Hepatic stellate cell (primary cell): ENCODE results near the gene ADCK1.
"Not testable (repeated sequence)": the region's sequence is repeated elsewhere in the genome, so short reads cannot be mapped to it uniquely, and the experiment has no call there.

Source experiments
- DNase-seq: peaks from one replicate; pipeline ENCODE4 v3.0.0; 2011; ENCODE audit warnings: low spot score

Gene ADCK1

DNA sequence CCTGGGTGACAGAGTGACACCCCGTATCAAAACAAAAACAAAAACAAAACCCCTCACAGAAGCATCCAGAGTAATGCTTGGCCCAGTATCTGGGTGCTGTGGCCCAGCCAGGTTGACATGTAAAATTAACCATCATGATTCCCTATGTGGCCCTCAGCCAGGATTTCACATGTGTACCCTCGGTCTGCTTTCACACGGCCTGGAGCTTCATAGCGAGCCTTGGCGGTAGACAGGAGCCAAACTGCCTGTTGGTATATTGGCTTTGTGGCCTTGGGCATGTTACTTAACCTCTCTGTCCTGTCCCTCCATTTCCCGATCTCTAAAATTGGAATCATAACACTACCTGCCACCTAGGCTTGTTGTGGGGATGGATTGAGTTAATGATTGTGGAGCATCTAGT is 65.5 kb downstream of the ADCK1 start:
- no peak for DNase-seq

DNA sequence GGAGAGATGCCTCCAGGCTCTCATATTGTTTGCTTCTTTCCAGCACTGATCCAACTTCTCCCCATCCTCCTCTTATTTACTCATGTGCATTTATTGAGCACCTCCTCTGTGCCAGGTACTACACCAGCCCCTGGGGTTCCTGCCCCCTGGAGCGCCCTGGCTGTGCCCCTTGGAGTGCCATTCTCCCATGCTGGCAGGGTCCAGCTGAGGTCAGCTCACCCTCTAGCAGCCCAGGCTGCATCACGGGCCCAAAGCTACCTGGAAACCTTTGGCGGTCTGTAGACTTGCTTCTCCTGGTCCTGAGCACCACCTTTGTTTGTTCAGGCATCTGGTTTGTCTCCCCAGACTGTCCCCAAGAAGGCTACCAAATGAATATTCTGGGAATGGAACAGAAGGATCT is 67.0 kb downstream of the ADCK1 start:
- DNase-seq = no peak

DNA sequence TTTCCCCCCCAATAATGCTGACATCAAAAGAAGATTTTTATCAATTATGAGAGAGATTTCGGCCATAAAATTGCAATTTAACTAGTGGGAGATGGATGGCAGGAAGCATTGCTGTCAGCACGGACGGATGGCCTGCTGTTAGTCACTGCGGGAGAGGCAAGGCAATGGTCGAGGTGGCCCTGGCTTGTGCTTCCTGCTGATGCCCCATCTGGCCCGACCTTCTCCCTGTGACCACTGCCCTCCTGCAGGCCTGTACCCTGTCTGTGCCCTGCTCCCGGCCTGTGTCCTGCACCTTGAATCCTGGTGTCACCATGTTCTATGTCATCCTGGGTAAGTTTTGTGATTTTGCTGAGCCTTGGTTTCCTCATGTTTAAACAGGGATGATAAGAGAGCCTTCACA is 67.6 kb downstream of the ADCK1 start:
- no peak for DNase-seq

DNA sequence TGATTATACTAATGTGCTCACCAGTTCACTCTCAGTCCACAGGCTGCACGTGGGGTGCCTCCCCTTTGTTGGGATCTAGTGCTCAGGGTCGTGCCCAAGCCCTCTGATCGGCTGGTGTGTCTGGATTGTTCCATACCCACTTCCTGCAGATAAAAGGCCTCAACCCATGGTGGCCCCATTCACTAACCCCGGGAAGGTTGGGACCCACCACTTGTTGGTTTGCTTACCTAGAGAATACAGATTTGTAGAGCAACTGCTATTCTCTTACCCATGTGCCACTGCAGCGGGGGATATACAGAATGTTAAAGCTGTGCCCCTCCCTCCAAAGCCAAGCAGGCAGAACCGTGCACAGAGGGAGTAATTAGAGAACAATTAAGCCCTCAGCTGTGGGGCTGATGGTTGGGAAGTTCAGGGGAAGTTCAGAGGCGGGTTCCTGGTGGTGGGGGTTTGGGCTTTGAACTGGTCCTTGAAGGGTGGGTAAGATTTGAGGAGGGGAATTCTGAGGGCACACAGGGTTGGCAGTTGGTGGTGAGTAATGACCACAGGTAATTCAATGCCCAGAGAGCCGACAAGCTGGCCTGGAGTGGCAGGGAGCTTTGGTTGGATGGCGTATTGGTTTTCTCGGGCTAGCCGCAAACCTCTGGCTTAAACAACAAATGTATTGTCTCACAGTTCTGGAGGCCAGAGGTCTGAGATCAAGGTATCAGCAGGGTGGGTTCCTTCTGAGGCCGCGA is 68.8 kb downstream of the ADCK1 start:
- no peak for DNase-seq

DNA sequence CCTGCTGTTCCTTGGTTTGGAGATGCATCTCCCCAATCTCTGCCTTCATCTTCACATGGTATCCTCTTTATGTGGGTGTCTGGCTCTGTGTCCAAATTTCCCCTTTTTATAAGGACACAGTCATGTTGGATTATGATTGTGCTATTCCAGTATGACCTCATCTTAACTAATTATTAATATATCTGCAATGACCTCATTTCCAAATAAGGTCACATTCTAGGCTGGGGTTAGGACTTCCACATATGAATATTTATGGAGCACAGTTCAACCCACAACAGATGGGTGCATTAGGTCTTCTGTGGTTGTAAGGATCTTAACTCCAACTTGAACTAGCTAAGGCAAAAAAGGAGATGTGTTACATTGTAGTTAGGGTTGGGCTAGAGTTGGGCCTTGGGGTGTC is 69.4 kb downstream of the ADCK1 start:
- no peak for DNase-seq

DNA sequence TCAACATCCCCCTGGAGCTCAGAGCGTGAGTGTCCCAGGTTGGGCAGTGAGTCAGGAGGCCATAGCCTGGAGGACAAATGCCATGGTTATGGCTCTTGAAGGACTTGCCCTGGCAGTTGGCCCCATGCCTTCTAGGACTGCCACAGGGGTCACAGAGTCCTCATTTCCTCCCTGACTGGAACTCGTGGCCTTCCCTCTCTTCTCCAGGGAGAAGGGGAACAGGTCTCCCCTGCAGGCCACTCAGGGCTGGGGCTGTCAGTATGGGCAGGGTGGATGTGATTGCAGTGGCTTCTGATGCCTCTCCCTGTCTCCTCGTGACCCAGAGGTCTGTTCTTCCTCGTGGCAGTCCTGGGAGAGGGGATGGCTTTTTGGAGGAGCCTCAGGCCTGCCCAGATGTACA is 70.7 kb downstream of the ADCK1 start:
- no peak for DNase-seq

DNA sequence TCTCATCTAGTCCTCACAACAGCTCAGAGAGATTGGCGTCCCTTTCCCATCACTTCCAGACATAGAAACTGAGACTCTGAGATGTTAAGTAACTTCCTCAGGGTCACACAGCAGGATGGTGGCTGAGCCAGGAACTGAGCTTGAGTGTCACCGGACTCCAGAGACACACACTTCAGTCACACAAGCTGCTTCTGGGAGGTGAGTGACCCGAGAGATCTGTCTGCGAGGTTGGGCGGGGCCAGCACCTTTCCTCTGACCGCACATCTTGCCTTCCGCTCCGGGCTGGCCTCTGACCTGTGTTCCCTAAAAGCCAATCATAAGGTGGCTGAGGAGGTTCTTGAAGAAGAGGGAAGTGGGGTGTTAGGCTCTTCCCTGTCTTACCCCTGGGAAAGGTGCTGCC is 72.2 kb downstream of the ADCK1 start:
- DNase-seq = no peak

DNA sequence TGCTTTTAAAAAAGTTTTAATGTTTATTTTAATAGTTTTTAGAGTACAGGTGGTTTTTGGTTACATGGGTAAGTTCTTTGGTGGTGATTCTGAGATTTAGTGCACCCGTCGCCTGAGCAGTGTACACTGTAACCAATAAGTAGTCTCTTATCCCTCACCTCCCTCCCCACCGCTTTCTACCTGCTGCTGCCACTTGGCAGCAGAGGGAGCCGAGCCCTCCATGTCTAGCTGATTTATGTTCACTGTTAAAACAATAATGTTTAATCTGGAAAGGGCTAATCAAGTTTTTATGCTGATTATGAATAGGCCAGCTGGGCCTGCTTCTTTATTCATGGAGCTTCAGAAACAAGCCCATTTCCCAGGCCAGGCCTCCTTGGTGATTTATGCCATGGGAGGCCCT is 73.1 kb downstream of the ADCK1 start:
- no peak for DNase-seq

DNA sequence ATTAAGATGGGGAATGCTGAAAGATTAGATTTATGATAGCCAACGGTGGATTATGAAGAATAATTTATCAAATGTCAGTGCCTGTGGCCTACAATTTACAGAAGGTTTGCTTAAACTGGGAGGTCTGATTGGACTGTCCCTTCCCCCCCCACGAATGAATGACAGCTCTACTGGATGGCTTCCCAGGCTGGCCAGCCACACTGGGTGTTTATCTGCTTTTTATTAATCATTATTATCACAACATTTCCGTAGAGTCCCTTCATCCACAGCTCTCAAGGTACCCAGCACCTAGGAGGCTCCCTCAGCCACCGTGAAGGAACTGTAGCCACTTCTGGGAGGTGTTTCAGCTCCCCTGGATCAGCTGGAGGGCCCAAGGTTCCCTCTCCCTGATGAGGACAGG is 78.9 kb downstream of the ADCK1 start:
- no peak for DNase-seq

DNA sequence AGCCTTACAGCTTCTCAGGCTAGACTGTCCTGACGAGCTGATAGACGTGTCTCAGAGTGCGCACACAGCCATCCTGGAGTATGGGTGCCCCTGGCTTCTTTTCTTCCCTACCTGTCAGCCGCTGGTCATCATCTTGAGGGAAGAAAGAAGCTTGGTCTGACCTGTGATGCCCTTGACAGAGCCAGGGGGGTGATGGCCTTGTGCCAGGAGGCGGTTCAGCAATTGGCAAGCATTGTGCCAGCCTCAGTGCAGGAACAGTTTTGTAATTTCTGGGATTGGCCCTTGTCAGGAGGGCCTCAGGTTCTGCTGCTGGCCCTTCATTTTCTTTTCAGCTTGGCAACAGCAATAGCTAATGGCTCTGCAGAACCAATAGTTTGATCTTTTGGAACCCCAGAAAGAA is 80.1 kb downstream of the ADCK1 start:
- DNase-seq = no peak

DNA sequence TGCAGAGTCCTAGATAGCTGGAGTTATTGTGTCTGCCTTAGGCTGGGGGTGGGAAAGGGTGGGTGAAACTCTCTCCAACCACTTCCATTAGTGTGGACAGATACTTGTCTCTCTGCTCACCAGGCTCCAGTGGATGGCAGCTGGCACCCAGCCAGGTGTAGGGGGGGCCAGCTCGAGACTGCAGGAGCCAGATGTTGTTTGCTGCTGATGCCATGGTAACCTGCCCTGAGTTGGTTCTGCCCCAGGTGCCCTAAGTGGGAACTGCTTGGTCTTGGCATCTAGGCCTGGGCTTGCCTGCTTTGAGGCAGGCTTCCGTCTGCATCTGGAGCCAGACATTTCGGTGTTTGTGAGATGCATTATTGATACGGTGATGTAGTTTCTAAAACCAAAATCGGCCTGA is 82.2 kb downstream of the ADCK1 start:
- DNase-seq = no peak

DNA sequence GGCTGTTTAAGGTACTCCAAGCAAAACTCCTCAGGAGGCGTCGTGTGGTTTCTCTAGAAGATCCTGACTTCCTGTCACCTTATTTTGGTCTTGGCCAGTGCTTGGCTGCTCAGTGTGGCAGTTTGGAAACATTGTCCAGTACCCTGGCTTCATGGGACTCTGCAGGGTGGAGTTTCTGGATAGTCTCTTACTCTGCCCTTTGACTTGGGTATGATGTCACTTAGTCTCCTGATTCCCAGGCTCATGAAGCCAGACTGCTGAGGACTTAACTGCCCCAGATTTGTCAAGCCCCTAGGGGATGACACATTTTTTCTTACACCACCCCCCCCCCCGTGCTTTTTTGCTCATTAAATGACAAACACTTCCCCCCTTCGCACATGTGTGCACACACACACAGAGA is 82.7 kb downstream of the ADCK1 start:
- peak; percentile 71 for DNase-seq

DNA sequence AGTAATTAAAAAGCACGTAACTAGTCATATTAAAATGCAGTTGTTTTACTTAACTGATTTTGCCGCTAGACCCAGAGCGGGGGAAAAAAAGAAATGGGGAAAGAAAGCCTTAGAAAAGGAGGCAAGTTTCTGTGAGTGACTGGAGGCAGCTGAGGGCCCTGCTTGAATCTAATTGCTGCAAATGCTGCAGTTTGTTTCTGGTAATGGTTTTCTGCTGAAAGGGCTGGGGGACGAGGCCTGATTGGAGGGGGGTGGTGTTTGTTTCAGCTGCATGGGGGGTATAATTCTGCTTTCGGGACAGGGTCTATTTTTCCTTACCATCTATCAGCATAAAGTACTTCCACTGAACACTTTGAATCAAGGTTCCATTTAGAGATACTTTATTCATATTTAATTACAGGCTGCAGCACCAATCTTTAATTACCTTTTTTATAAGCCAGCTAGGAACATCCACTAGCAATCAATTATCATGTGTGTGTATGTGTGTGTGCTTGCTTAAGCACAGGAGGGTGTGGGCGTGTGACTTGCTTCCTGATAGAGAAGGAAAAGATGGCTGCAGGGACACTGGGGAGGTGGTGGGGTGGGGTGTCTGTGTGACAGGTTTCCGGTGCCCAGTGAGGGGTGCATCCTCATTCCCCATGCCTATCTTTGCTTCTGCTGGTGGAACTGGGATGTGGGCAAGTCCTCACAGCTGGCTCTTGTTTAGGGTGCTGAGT is 83.4 kb downstream of the ADCK1 start:
- no peak for DNase-seq

DNA sequence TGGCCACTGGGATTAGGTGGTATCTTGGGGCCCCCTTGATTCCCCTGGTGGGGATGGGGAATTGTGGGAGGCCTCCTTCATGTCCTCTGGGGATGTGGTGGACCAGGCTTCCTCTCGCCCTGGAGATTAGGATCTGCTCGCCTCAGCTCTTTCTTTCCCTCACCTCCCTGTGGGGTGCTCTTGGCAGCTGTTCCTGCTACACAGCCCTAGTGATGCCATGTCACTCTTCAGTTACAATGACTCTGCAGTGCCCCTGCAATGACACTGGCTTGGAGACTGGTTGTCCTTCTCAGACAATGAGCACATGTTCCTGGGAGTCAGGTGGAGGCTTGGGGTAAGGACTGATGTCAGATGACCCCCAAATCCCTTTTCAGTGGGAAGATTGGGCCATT is 83.9 kb downstream of the ADCK1 start:
- no peak for DNase-seq

DNA sequence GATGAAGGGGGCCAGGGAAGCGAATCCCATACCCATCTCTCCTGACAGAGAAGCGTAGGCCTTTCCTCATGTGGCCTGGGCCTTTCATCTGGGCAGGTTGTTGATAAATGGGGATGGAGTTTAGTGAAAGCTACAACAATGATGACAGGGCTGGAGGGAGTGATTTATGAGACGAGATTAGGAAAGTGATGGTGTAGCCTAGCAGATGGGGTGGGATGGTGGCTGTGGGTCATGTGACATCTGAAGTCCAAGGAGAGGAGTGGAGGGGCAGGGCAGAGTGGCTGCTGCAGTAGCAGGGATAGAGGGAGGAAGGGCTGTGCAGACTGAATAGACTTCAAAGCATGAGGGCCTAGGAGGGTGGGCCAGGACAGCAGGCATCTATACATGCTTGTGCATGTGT is 85.5 kb downstream of the ADCK1 start:
- DNase-seq = no peak

DNA sequence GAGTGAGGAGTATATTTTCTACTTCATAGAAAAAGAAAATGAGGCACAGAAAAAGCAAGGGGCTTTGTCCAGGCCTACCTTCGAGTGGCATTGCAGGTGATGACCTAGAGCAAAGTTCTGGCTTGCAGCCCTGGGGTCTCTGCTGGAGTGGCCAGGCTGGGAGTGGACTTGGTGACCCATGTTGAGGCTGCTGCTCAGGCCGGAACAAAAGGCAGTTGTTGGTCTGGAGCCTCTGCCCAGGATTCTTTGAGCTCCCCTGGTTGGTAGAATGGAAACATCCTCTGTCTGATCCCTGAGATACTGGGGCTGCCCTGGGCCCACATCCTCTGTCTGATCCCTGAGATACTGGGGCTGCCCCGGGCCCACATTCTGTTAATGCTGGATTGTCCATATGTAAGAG is 86.1 kb downstream of the ADCK1 start:
- DNase-seq = no peak

DNA sequence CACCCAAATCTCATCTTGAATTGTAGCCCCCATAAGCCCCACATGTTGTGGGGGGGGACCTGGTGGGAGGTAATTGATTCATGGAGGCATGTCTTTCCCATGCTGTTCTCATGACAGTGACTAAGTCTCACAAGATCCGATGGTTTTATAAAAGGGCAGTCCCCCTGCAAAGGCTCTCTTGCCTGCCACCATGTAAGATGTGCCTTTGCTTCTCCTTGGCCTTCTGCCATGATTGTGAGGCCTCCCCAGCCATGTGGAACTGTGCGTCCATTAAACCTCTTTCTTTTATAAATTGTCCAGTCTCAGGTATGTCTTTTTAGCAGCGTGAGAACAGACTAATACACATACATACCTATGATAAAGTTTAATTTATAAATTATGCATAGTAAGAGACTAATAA is 89.0 kb downstream of the ADCK1 start:
- not testable (repeated sequence) for DNase-seq

DNA sequence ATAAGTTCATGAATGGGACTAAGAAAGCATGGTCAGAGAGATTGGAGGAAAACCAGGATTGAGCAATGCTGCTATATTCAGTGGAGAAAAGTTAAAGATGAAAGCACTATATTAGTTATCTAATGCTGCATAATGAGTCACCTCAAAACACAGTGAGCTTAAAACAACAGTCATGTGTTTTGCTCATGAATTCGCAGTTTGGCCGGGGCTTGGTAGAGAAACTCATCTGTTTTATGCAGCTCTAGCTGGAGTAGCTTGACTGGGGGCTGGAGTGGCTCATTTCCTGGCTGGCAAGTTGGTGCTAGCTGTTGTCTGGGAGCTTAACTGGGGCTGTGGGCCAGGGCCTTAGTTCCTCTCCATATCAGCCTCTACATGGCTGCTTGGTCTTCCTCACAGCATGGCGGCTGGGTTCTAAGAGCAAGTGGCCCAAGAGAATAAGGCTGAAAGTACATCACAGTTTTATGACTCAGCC is 90.1 kb downstream of the ADCK1 start:
- peak; percentile 40 for DNase-seq

DNA sequence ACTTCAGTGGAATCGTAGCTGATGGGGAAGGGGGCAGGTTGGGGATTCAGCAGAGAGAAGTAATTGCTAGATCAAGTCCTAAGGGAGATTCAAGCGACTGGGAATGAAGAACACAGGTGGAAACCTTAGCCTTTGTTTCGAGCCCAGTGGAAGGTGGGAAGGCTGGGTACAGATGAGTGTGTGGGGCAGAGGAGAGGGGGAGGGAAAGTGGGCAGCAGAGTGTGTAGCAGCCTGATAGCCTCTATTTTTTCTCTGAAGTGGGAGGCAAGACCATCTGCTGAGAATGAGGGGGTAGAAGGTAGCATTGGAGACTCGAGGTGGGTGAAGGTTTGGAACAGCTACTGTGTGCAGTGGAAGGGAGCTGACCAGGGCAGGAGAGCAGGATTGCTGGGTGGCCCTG is 91.0 kb downstream of the ADCK1 start:
- no peak for DNase-seq

DNA sequence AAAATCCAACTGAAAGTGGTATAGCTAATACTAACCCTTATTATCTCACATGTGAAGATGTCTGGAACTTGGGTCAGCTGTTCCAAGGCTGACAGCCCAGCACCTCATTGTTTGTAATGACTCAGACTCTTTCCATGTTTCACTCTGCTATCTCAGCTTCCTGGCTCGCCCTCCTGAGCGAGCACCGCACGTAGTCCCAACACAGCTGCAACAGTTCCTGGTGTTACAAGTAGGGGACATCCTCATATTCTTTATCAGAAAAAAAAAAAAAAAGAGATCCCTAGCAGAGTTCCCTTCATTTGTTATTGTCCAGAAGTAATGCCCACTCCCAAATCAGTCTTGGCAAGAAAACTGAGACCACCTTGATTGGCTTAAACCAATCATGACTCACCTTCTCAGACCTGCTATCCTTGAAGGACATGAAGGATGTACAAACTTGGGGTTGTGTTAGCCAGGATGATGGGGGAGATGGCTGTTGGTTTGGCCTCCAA is 92.5 kb downstream of the ADCK1 start:
- DNase-seq = no peak

DNA sequence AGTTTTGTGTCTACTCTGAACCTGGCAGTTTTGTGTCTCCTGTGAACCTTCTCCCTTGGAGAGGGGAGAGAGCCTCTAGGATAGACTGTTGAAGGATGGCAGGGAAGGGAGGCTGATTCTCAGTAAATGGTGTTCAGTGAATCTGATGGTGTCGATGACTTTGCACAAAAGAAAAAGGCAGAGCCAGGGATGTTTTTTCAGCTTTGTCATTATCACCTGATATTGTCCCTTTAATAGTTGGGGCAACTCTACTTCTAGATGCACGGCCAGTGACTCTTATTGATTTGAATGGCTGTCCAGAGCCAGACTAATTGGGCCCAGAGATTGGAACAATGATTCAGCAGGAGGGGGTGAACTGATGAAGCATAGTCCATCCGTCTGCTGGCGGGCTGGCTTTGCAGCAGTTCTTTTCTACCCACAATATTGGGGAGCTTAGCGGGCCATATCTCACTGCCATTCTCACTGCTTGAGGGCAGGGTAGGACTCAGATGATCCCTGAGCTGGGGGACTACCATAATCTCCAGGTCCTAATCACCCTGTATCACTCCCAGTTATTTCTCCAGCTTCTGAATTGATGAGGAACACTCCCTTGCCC is 93.1 kb downstream of the ADCK1 start:
- no peak for DNase-seq

DNA sequence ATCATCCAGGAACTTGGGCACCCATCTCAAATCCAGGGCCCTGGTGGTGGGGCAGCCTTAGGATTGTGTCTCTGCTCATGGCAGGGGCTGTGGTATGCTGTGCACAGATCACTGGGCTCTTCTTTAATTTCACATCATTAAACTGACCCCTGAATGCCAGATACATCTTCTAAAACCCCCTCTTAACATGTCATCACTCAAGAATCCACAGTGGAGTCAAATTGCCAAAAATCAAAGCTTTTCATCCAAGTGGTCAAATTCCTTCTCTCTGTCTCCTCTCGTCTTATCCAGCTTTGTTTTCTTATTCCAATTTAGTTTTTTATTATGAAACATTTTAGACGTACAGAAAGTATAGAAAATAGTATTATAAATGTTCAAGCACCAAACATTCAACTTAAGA is 97.5 kb downstream of the ADCK1 start:
- DNase-seq = no peak

DNA sequence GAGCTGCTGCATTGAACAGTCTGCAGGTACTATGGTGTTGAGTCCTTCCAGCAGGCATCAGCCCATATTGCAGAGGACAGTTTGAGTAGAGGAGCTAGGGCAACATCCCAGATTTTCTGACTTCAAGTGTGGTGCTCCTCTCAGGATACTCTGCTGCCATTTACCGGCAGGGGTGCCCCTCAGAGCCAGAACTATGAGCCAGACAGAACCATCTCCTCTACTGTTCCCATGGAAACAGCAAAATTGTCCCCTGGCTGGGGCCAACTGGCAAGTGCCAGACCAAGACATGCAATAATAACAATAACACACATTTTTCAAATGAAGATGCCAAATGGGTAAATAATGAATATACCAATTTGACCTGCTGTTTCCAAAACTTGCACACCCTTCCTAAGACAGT is 102.9 kb downstream of the ADCK1 start:
- no peak for DNase-seq
